B cell (primary cell): ENCODE results near the gene NTM. TPM values are rescaled to one million over a fixed set of nuclear protein-coding genes. Genes with fewer than 3 reads are reported as not detected.

Source experiments
- ATAC-seq: fragments of 200-7000 bp; cut with Tn5 transposase; one replicate; pipeline ENCODE4 v1.10.0; 2021; ENCODE audit warnings: low read depth, mild to moderate bottlenecking, moderate number of reproducible peaks, moderate library complexity
- CTCF ChIA-PET: fragments of 350-600 bp; sonication (Branson Sonifier 250); formaldehyde crosslinking; loops from one replicate; lab custom pipeline; 2021; ENCODE audit warnings: antibody characterized with exemption, inconsistent platforms; lab: Charles Lee
- POLR2A ChIA-PET: fragments of 350-600 bp; sonication (Branson Sonifier 250); formaldehyde crosslinking; loops from one replicate; lab custom pipeline; 2021; ENCODE audit warnings: antibody characterized with exemption; lab: Charles Lee
- DNase-seq: peaks from one replicate; pipeline ENCODE4 v3.0.0; 2013
- H2AFZ ChIP-seq: 2 replicates; pipeline ENCODE4 v1.6.1; 2012; ENCODE audit warnings: mild to moderate bottlenecking, low read depth, low read length; ENCODE audit not compliant: insufficient read depth, poor library complexity, severe bottlenecking
- H3K27ac ChIP-seq, 2 donors: 1 replicate in 1 of 2; 2 replicates in 1 of 2; pipeline ENCODE4 v1.5.1; 2012 to 2013; ENCODE audit warnings: low read length in 2 of 2, mild to moderate bottlenecking in 2 of 2, moderate library complexity in 1 of 2
- H3K27me3 ChIP-seq, 4 experiments: fragments of 200-600 bp in 1 of 4; sonication (generic) in 1 of 4; replicated peaks in 1 of 4; 1 replicate in 2 of 4; 2 replicates in 2 of 4; pipeline versions ENCODE4 v1.6.1 to v1.7.0; 2013 to 2016; ENCODE audit warnings: low read length in 3 of 4, mild to moderate bottlenecking in 2 of 4, mixed read lengths in 1 of 4, moderate library complexity in 1 of 4; ENCODE audit not compliant: insufficient read depth in 4 of 4, control insufficient read depth in 3 of 4; ENCODE audit errors: control extremely low read depth in 1 of 4
- H3K36me3 ChIP-seq, 2 experiments: replicated peaks in 1 of 2; 1 replicate in 1 of 2; 2 replicates in 1 of 2; pipeline versions ENCODE4 v1.6.1 to v1.7.1; 2013; ENCODE audit warnings: low read length in 1 of 2; ENCODE audit not compliant: insufficient read depth in 2 of 2, control insufficient read depth in 1 of 2; ENCODE audit errors: control extremely low read depth in 1 of 2, extremely low read depth in 1 of 2
- H3K4me1 ChIP-seq, 2 donors: fragments of 200-600 bp in 1 of 2; sonication (generic) in 1 of 2; 1 replicate in 1 of 2; 2 replicates in 1 of 2; pipeline versions ENCODE4 v1.5.1 to v1.6.1; 2013 to 2017; ENCODE audit warnings: low read length in 2 of 2; ENCODE audit not compliant: control insufficient read depth in 2 of 2, insufficient read depth in 2 of 2
- H3K4me2 ChIP-seq: replicated peaks from 2 replicates; pipeline ENCODE3; 2012; ENCODE audit warnings: mild to moderate bottlenecking, low read depth, low read length; ENCODE audit not compliant: poor library complexity, severe bottlenecking
- H3K4me3 ChIP-seq, 5 experiments: fragments of 200-600 bp in 1 of 5; sonication (generic) in 1 of 5; 1 replicate in 3 of 5; 2 replicates in 2 of 5; pipeline versions ENCODE4 v1.5.1 to v1.7.0; 2011 to 2016; ENCODE audit warnings: low read length in 4 of 5, mild to moderate bottlenecking in 4 of 5, low read depth in 2 of 5, control low read depth in 1 of 5, moderate library complexity in 1 of 5; ENCODE audit not compliant: insufficient read depth in 1 of 5; ENCODE audit errors: control extremely low read depth in 1 of 5, extremely low read depth in 1 of 5
- H3K79me2 ChIP-seq: fragments of 200-600 bp; sonication (generic); one replicate; pipeline ENCODE4 v1.6.0; 2016; ENCODE audit warnings: low read length; ENCODE audit not compliant: control insufficient read depth, insufficient read depth
- H3K9ac ChIP-seq: fragments of 200-600 bp; sonication (generic); 2 replicates; pipeline ENCODE4 v1.6.1; 2017; ENCODE audit warnings: mild to moderate bottlenecking, low read length, moderate library complexity
- H3K9me3 ChIP-seq, 3 donors: one replicate each; pipeline versions ENCODE4 v1.6.1 to v1.7.1; 2013; ENCODE audit warnings: low read length in 2 of 3; ENCODE audit not compliant: control insufficient read depth in 2 of 3, insufficient read depth in 1 of 3; ENCODE audit errors: control extremely low read depth in 1 of 3
- H4K20me1 ChIP-seq: 2 replicates; pipeline ENCODE4 v1.6.0; 2012; ENCODE audit warnings: mild to moderate bottlenecking, low read length; ENCODE audit not compliant: insufficient read depth, control insufficient read depth, poor library complexity, severe bottlenecking
- H3K27ac Mint-ChIP-seq: one replicate; pipeline ENCODE4 v1.8.0; 2021; ENCODE audit warnings: mixed read lengths
- H3K27me3 Mint-ChIP-seq: one replicate; pipeline ENCODE4 v1.8.0; 2021; ENCODE audit warnings: mixed read lengths
- H3K4me1 Mint-ChIP-seq: one replicate; pipeline ENCODE4 v1.8.0; 2021; ENCODE audit warnings: mixed read lengths
- H3K4me3 Mint-ChIP-seq: one replicate; pipeline ENCODE4 v1.8.0; 2021; ENCODE audit warnings: mixed read lengths
- H3K9me3 Mint-ChIP-seq: one replicate; pipeline ENCODE4 v1.8.0; 2022; ENCODE audit warnings: mixed read lengths; ENCODE audit not compliant: insufficient read depth
- EZH2 ChIP-seq: IDR thresholded peaks from 2 replicates; pipeline ENCODE4 v1.6.1; 2012; ENCODE audit warnings: borderline replicate concordance, low read depth, mild to moderate bottlenecking, moderate library complexity, low read length; ENCODE audit not compliant: insufficient read depth, poor library complexity, severe bottlenecking
- WGBS: methylation state at CpG from one replicate; pipeline ENCODE4 v1.1.5; 2013; ENCODE audit warnings: missing lambda C conversion rate; ENCODE audit not compliant: insufficient coverage; 5-methylcytosine and 5-hydroxymethylcytosine counted together
- intact Hi-C: fragments of 100-400 bp; cut with micrococcal nuclease; formaldehyde crosslinking; loops from one replicate; pipeline ENCODE4 v1.10.0; 2022
- polyA plus RNA-seq: library from polyadenylated mRNA; depleted of rRNA; stranded (reverse); fragments of >200 nt; gene quantifications from 2 replicates; pipeline ENCODE4 v1.2.3, GENCODE V29; 2012
- total RNA-seq, 2 donors: library from RNA; stranded (reverse); fragments of 120-200 nt in 1 of 2; gene quantifications; 1 replicate in 1 of 2; 2 replicates in 1 of 2; pipeline versions ENCODE4 v1.2.3 to v1.2.4, GENCODE V29; 2013 to 2022
- TF ChIP-seq, protein P1 (sequence below): fragments of 200-600 bp; IDR thresholded peaks from one replicate; pipeline ENCODE4 v1.8.0; 2022; ENCODE audit warnings: antibody characterized with exemption, mild to moderate bottlenecking

Gene NTM
- total and polyA plus RNA-seq, 2 donors (not counting 1 experiment from before 2014, with no cell fraction given) = not detected

DNA sequence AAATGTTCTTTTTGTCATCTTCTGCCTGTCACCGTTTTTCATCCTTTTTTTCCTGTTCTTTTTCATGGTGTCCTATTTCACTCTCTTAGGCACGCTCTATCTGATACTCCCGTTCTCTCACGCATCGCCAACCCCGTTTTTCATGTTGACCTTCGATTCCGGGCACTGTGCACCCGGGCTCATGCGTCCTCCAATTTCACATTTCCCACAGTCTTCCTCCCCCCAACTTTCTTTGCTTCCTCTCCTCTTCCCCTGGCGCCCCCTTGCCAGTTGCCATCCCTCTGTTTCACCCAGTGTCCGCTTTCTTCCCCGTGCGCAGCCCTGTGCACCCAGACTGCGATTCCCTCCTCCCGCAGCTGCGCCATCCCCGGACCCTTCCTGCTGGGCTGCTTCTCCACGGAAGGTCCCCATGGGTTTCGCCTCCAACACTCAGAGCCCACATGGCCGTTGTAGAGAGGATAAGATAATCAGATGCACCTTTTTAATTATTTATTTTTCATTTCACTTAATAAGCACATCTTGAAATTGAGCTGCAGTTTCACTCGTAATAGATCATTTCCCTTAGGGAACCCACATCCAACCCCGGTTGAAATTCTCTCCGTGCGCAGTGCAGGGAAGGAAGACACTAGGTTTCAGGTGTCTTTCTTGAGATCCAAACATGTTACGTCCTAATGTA lies 791.1 kb downstream of the NTM start:
- Histone ChIP-seq H4K20me1 (no peaks in the 10 kb centered on the region), H2AFZ (no peak overlapping the region), H3K4me2 (no peak overlapping the region), H3K27me3 (no peaks in the 10 kb centered on the region), H3K27ac (no peak overlapping the region), H3K9ac (no peak overlapping the region), H3K79me2 (no peaks in the 10 kb centered on the region), H3K4me1 (no peaks in the 10 kb centered on the region), H3K36me3 (no peaks in the 10 kb centered on the region), H3K9me3 (peaks cover 0 to 8% (median 0%) of the 10 kb centered on the region in 3 donors), H3K4me3 (no peak overlapping the region)
- intact Hi-C loops = no loop called here
- ChIA-PET POLR2A (no interaction called here), CTCF (no interaction called here)
- Mint-ChIP-seq H3K27ac (no peak overlapping the region), H3K9me3 (peaks cover 2% of the 10 kb centered on the region), H3K4me3 (no peak overlapping the region), H3K4me1 (no peaks in the 10 kb centered on the region), H3K27me3 (no peaks in the 10 kb centered on the region)
- WGBS = 94% methylated on average over 18 of the region's 26 CpGs
- DNase-seq = no peak
- no peak for ATAC-seq
- TF ChIP-seq, protein P1, sequence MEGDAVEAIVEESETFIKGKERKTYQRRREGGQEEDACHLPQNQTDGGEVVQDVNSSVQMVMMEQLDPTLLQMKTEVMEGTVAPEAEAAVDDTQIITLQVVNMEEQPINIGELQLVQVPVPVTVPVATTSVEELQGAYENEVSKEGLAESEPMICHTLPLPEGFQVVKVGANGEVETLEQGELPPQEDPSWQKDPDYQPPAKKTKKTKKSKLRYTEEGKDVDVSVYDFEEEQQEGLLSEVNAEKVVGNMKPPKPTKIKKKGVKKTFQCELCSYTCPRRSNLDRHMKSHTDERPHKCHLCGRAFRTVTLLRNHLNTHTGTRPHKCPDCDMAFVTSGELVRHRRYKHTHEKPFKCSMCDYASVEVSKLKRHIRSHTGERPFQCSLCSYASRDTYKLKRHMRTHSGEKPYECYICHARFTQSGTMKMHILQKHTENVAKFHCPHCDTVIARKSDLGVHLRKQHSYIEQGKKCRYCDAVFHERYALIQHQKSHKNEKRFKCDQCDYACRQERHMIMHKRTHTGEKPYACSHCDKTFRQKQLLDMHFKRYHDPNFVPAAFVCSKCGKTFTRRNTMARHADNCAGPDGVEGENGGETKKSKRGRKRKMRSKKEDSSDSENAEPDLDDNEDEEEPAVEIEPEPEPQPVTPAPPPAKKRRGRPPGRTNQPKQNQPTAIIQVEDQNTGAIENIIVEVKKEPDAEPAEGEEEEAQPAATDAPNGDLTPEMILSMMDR = no peak
- no peak for TF ChIP-seq EZH2

DNA sequence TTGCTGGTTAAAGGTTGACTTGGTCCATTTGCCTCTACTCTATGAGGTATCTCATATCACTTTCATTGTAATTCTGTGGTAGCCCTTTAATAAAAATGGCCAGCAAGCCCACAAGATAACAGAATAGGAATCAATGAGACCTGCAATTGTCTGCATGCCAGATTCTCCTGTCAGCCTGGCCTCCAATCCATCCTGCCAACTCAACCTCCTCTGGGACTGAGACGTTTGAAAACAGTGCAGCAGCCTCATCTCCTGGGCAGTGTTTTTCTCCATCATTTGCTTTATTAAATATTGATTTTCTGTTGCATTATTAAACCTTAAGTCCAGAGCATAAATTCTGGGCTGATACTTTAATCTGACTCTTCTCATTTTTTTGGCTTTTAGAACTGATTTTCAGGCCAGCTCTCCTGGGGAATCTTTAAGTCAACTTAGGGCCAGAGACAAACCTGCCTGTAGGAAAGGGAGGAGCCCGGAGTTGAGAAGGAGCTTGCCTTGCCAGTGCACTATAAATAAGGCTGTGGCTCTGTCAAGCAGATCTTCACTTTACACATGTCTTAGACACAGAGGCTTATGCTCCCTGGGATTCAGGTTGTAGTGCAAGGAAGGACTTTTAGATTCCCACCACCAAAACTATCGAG lies 798.0 kb downstream of the NTM start:
- no peaks in the 10 kb centered on the region for H3K4me1 ChIP-seq
- no peaks in the 10 kb centered on the region for H3K36me3 ChIP-seq
- no peak overlapping the region for H3K27ac ChIP-seq
- no peaks in the 10 kb centered on the region for H3K9me3 ChIP-seq
- ChIA-PET CTCF (no interaction called here), POLR2A (no interaction called here)
- no peak overlapping the region for H3K27ac Mint-ChIP-seq
- peaks cover 5% of the 10 kb centered on the region for H3K9me3 Mint-ChIP-seq
- intact Hi-C loops = no loop called here
- H3K4me1 Mint-ChIP-seq = no peaks in the 10 kb centered on the region
- no peak overlapping the region for H3K4me3 ChIP-seq
- no peak overlapping the region for H3K4me3 Mint-ChIP-seq
- no peaks in the 10 kb centered on the region for H3K27me3 Mint-ChIP-seq
- TF ChIP-seq, protein P1 = no peak
- TF ChIP-seq EZH2 = no peak
- no peak overlapping the region for H3K4me2 ChIP-seq
- H4K20me1 ChIP-seq = no peaks in the 10 kb centered on the region
- DNase-seq = no peak
- no peak for ATAC-seq
- no peaks in the 10 kb centered on the region for H3K79me2 ChIP-seq
- no peak overlapping the region for H3K9ac ChIP-seq
- H3K27me3 ChIP-seq = no peaks in the 10 kb centered on the region
- WGBS = 100% methylated on average over 1 of the region's 3 CpGs
- no peak overlapping the region for H2AFZ ChIP-seq
